OCI-LY7 (cell line): ENCODE results near the gene PAM16. TPM values are rescaled to one million over a fixed set of nuclear protein-coding genes. Genes with fewer than 3 reads are reported as not detected.

Experiments
- BruUV-seq: library from RNA; stranded (reverse); fragments of 400-500 nt; replicated peaks from 2 replicates; lab custom pipeline; 2021; lab: Mats Ljungman, UMichigan
- CTCF ChIA-PET: fragments of 300-600 bp; sonication (Branson Sonifier 250); formaldehyde crosslinking; loops from one replicate; lab custom pipeline; 2022; ENCODE audit warnings: antibody characterized with exemption; ENCODE audit not compliant: unreplicated experiment; lab: Charles Lee
- POLR2A ChIA-PET: fragments of 300-600 bp; sonication (Branson Sonifier 250); formaldehyde crosslinking; loops from one replicate; lab custom pipeline; 2022; ENCODE audit warnings: antibody characterized with exemption; lab: Charles Lee
- DNase-seq: peaks from one replicate; pipeline ENCODE4 v3.0.0-alpha.2; 2015; ENCODE audit warnings: low spot score
- H2AFZ ChIP-seq: fragments of 200-600 bp; sonication (generic), shearing (Covaris generic); 2 replicates; pipeline ENCODE4 v1.6.1; 2014; ENCODE audit warnings: mild to moderate bottlenecking, antibody characterized with exemption, low read length, moderate library complexity
- H3K27ac ChIP-seq: fragments of 200-600 bp; sonication (generic); 2 replicates; pipeline ENCODE4 v1.5.1; 2014; ENCODE audit warnings: mixed run types, low read depth, mild to moderate bottlenecking, moderate library complexity, low read length, inconsistent platforms; ENCODE audit not compliant: poor library complexity, severe bottlenecking
- H3K36me3 ChIP-seq: fragments of 200-600 bp; sonication (generic); 2 replicates; pipeline ENCODE4 v1.6.1; 2014; ENCODE audit warnings: mild to moderate bottlenecking, antibody characterized with exemption, low read length, moderate library complexity, mixed read lengths; ENCODE audit not compliant: insufficient read depth
- H3K4me1 ChIP-seq: fragments of 200-600 bp; sonication (generic); 2 replicates; pipeline ENCODE4 v1.5.1; 2014; ENCODE audit warnings: mild to moderate bottlenecking, low read length; ENCODE audit not compliant: insufficient read depth, poor library complexity, severe bottlenecking
- H3K4me2 ChIP-seq: fragments of 200-600 bp; sonication (generic); 2 replicates; pipeline ENCODE4 v1.6.1; 2014; ENCODE audit warnings: mild to moderate bottlenecking, low read length
- H3K4me3 ChIP-seq: fragments of 200-600 bp; sonication (generic); 2 replicates; pipeline ENCODE4 v1.5.1; 2014; ENCODE audit warnings: mild to moderate bottlenecking, low read depth, low read length; ENCODE audit not compliant: poor library complexity, severe bottlenecking
- H3K79me2 ChIP-seq: fragments of 200-600 bp; sonication (generic); 2 replicates; pipeline ENCODE4 v1.6.1; 2016; ENCODE audit warnings: low read depth, mild to moderate bottlenecking, low read length, moderate library complexity, mixed read lengths; ENCODE audit not compliant: insufficient read depth
- H3K9me2 ChIP-seq: fragments of 200-600 bp; sonication (generic); 2 replicates; pipeline ENCODE4 v1.6.1; 2016; ENCODE audit warnings: mild to moderate bottlenecking, low read length, mixed read lengths; ENCODE audit not compliant: insufficient read depth
- H3K9me3 ChIP-seq: fragments of 200-600 bp; sonication (generic); 2 replicates; pipeline ENCODE4 v1.6.1; 2014; ENCODE audit warnings: mild to moderate bottlenecking, mixed run types, low read length, mixed read lengths
- H4K20me1 ChIP-seq: fragments of 200-600 bp; sonication (generic); 2 replicates; pipeline ENCODE4 v1.6.1; 2014; ENCODE audit warnings: mild to moderate bottlenecking, antibody characterized with exemption, low read length, moderate library complexity, mixed read lengths; ENCODE audit not compliant: insufficient read depth
- EZH2phosphoT487 ChIP-seq: fragments of 200-600 bp; sonication (generic); IDR thresholded peaks from 2 replicates; pipeline ENCODE4 v1.6.1; 2018; ENCODE audit warnings: low read depth, borderline replicate concordance, mild to moderate bottlenecking, mixed run types, antibody characterized with exemption, low read length, moderate library complexity, mixed read lengths
- intact Hi-C: fragments of 100-400 bp; cut with micrococcal nuclease; formaldehyde crosslinking; loops from one replicate; pipeline ENCODE4 v1.10.0; 2022; ENCODE audit not compliant: unreplicated experiment
- total RNA-seq, 2 experiments: library from RNA; depleted of rRNA in 1 of 2; stranded (reverse); fragments of >200 nt in 1 of 2; shearing (Covaris generic) in 1 of 2; gene quantifications; 2 replicates each; pipeline ENCODE4 v1.2.3, GENCODE V29; 2014 to 2022
- TF ChIP-seq, protein P1 (sequence below): fragments of 200-600 bp; sonication (generic); conservative IDR thresholded peaks from 2 replicates; pipeline ENCODE4 v1.5.1; 2014; ENCODE audit warnings: mild to moderate bottlenecking, antibody characterized with exemption, low read length, moderate library complexity, mixed read lengths

The PAM16 gene
- total RNA-seq, 2 experiments from 2014 or later: 80.6 to 82.4 TPM

DNA sequence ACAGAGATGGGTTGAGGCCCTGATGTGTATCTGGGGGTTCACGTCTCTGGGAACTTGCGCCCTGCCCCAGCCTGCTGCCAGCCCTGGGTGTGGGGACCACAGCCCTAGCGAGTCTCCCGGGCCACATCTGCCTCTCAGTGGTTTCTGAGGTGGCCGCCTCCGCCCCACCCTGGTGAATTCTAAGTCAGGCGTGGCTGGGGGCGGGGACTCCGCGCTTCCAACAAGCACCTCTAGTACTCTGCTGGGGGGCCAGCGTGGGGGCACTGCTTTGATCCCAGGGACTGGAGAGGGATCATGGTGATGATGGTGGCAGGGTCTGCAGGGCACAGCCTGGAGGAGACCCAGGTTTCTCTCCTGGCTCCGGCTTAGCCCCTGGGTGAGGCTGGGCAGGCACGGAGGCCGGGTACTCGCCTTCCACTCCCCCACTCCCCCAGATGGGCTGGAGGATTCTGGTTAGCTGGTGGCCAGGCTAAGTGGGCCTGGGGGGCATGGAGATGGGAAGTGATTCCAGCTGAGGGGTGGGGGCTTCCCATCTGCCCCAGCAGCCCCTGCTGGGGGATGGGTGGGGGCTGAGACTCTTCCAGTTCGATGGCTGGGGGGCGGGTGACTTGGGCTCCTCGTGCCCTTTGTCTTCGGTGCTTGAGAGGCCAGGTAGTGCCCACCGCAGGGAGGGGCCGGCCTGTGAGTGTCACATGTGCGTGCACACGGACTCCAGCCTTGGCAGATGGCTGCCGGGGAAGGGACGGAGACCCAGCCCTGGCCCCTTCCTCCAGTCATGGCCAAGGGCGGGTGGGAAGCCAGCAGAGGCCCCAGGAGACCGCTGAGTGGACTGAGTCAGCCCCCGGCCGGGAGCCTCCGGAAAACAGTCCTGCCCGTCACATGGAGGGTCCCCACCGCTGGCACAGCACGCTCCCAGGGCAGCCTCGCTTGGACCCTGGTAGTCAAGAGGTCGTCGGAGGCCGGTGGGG, 31.4 kb downstream of the PAM16 start:
- H3K9me3 ChIP-seq: no peaks in the 10 kb centered on the region
- no peak overlapping the region for H3K27ac ChIP-seq
- DNase-seq: peak; percentile 21
- ChIA-PET POLR2A (no interaction called here), CTCF (no interaction called here)
- peaks cover 11% of the 10 kb centered on the region for H3K4me1 ChIP-seq
- no peaks in the 10 kb centered on the region for H3K9me2 ChIP-seq
- H3K4me3 ChIP-seq: no peak overlapping the region
- H2AFZ ChIP-seq: no peak overlapping the region
- H3K4me2 ChIP-seq: no peak overlapping the region
- no peaks in the 10 kb centered on the region for H3K79me2 ChIP-seq
- intact Hi-C loops: no loop called here
- no peaks in the 10 kb centered on the region for H4K20me1 ChIP-seq
- no peaks in the 10 kb centered on the region for H3K36me3 ChIP-seq
- BruUV-seq: no TSS peak
- no peak for TF ChIP-seq EZH2phosphoT487
- TF ChIP-seq, protein P1, sequence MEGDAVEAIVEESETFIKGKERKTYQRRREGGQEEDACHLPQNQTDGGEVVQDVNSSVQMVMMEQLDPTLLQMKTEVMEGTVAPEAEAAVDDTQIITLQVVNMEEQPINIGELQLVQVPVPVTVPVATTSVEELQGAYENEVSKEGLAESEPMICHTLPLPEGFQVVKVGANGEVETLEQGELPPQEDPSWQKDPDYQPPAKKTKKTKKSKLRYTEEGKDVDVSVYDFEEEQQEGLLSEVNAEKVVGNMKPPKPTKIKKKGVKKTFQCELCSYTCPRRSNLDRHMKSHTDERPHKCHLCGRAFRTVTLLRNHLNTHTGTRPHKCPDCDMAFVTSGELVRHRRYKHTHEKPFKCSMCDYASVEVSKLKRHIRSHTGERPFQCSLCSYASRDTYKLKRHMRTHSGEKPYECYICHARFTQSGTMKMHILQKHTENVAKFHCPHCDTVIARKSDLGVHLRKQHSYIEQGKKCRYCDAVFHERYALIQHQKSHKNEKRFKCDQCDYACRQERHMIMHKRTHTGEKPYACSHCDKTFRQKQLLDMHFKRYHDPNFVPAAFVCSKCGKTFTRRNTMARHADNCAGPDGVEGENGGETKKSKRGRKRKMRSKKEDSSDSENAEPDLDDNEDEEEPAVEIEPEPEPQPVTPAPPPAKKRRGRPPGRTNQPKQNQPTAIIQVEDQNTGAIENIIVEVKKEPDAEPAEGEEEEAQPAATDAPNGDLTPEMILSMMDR: no peak

DNA sequence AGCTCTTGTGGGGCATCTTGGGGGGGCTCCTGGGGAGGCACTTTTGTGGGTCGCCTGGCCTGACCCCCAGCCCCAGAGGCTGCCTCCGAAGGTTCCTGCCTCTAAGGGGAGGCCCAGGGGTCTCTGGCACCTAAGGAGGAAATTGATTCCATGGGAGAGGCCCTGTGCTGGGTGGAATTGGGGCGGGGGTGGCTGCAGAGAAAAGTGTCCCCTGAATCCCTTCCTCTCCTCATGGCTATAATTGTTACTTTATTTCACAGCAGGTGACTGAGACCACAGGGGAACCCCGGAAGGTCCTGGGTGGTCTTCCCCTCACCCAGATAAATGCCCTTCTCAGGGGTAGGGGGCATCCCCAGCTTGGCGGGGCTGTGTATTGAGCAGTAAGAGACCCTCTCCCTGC, 32.2 kb downstream of the PAM16 start:
- DNase-seq: no peak
- intact Hi-C loops: no loop called here

More for the DNA sequence above, 32.2 kb downstream of the PAM16 start:
- Histone ChIP-seq H4K20me1 (no peaks in the 10 kb centered on the region), H3K4me1 (peaks cover 13% of the 10 kb centered on the region), H3K9me2 (no peaks in the 10 kb centered on the region), H2AFZ (no peak overlapping the region), H3K9me3 (no peaks in the 10 kb centered on the region), H3K4me2 (no peak overlapping the region), H3K36me3 (no peaks in the 10 kb centered on the region), H3K27ac (no peak overlapping the region), H3K4me3 (no peak overlapping the region), H3K79me2 (no peaks in the 10 kb centered on the region)
- ChIA-PET POLR2A (interaction anchor here (0.5 kb wide), 1 partner anchor 142 kb away, joined by 8 read pairs; no protein-coding TSS in a partner anchor), CTCF (no interaction called here)
- no TSS peak for BruUV-seq
- no peak for TF ChIP-seq EZH2phosphoT487
- TF ChIP-seq, protein P1: no peak
